ENCODE measurements around the gene SELENOV. TPM values are rescaled to one million over a fixed set of nuclear protein-coding genes. Genes with fewer than 3 reads are reported as not detected.
A peak's percentile ranks its signal among the peaks of the same experiment; 100 is the strongest.

SELENOV gene
- total RNA-seq, 1 experiment from 2014 or later, result not detected

DNA sequence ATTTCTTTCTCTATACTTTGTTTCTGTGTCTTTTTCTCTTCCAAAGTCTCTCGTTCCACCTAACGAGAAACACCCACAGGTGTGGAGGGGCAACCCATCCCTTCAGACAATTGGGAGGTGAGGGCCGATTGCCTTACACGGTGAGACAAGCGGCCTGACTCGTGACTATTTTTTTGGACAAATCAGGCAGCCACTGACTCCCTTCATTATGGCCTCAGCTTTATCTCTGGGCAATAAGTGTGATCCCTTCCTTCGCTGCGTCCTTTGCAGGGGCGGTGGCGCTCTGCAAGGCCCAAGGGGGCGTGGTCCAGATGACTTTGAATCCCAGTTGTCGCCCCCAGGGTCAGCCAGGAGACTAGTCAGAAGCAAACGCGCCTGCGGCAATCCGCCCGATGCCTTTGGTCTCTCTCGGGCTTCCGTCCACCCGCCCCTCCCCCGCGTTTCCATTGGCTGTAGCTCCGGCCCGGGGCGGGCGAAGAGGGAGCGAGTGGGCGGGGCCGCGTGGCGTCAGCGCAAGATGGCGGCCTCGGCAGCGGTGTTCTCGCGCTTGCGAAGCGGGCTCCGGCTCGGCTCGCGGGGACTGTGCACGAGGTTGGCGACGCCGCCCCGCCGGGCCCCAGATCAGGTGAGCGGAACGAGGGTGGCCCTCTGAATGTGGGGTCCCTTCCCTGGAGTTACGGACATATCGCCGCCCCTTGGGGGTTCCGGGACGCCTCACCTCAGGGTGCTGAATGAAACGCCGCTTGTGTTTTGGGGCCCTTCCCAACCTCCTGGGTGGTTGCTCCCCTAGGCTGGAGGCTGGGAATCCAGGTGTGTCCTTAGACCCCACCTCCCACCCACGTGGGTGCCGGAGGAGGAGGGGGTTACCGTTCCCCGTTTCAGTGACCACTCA lies 34.4 kb upstream of the SELENOV start, which contains the start of gene TIMM50:
Gene TIMM50 (plus strand): TSS at position 502 of the 892 bp plus-strand sequence. CDS start 16 bp downstream, at position 518.
- Histone ChIP-seq H3K4me2 (ENCODE audit: low read length) (peak within 1 kb of the TSS; percentile 99), H3K27ac (ENCODE audit: low read depth, low read length) (peak within 1 kb of the TSS; percentile 87), H2AFZ (ENCODE audit: low read depth, low read length, poor library complexity, severe bottlenecking) (peak within 1 kb of the TSS; percentile 32), H3K27me3 (ENCODE audit: insufficient read depth, low read length) (no peaks in the 10 kb centered on the region), H4K20me1 (ENCODE audit: insufficient read depth) (no peaks in the 10 kb centered on the region), H3K79me2 (ENCODE audit: insufficient read depth, low read length) (peaks cover 47% of the 10 kb centered on the region), H3K4me1 (ENCODE audit: control insufficient read depth in 1 of 2, insufficient read depth in 2 of 2, low read length in 2 of 2) (peaks cover 6 to 16% of the 10 kb centered on the region in 2 experiments), H3K4me3 (replicated peaks in 1 of 2; ENCODE audit: low read depth in 1 of 2, low read length in 2 of 2) (peak within 1 kb of the TSS; percentile 99 to 100), H3K9me2 (ENCODE audit: insufficient read depth) (no peaks in the 10 kb centered on the region), H3K9ac (ENCODE audit: low read length) (peak within 1 kb of the TSS; percentile 100), H3K9me3 (ENCODE audit: control insufficient read depth in 1 of 2, insufficient read depth in 1 of 2, low read depth in 1 of 2, low read length in 2 of 2) (no peaks in the 10 kb centered on the region), H3K36me3 (ENCODE audit: control insufficient read depth in 1 of 2, insufficient read depth in 2 of 2, low read length in 2 of 2) (peaks cover 20 to 31% of the 10 kb centered on the region in 2 experiments; a peak in 3 of 4 replicates)
- RAD21 ChIA-PET (ENCODE audit: low non-redundant PET in 1 of 2, low total read pairs in 2 of 2, uncharacterized antibody in 2 of 2, unreplicated experiment in 2 of 2), result interaction anchor here in 1 of 2 experiments (0.6 kb wide), 1 partner anchor 40 kb away, joined by 4 read pairs; no protein-coding TSS in a partner anchor
- ATAC-seq (peak; percentile 91), DNase-seq (ENCODE audit: low read depth, low spot score) (peak; percentile 90)
- POLR2A ChIA-PET, result interaction anchor here (0.7 to 1.0 kb wide), 2 partner anchors 35 to 45 kb away, joined by 3 to 7 read pairs; partner anchors contain the start of genes RPS16 and SUPT5H
- CTCF ChIA-PET, result no interaction called here
- intact Hi-C loops (cut with micrococcal nuclease), result no loop called here
- BruUV-seq (replicated peaks), result TSS peak; percentile 67
- no peak for TF ChIP-seq ELF1 (IDR thresholded peaks at IDR 0.05; ENCODE audit: borderline replicate concordance, low read depth)
- no peak for TF ChIP-seq ZNF274 (IDR thresholded peaks at IDR 0.05; ENCODE audit: low read depth, low read length)
- no peak for TF ChIP-seq SRF (IDR thresholded peaks at IDR 0.05; ENCODE audit: low read depth)
- TF ChIP-seq YY1 (IDR thresholded peaks at IDR 0.05; ENCODE audit: extremely low read depth, insufficient replicate concordance, low read depth, low read length), result peak; percentile 95
- TF ChIP-seq EZH2 (IDR thresholded peaks at IDR 0.05), result no peak
- TF ChIP-seq EGR1 (IDR thresholded peaks at IDR 0.05; ENCODE audit: low read depth), result peak; percentile 90
- no peak for TF ChIP-seq JUND (IDR thresholded peaks at IDR 0.05)
- TF ChIP-seq MAX (IDR thresholded peaks at IDR 0.05), result peak; percentile 88
- peak; percentile 84 for TF ChIP-seq TCF7L2 (IDR thresholded peaks at IDR 0.05; ENCODE audit: borderline replicate concordance, extremely low read depth, insufficient read depth, insufficient read length)
- 0 out of 2 replicates have a peak, but pooled peaks have one; percentile 24 for TF ChIP-seq ZFX (IDR thresholded peaks at IDR 0.05)
- TF ChIP-seq FOSL1 (IDR thresholded peaks at IDR 0.05; ENCODE audit: low read depth), result no peak
- TF ChIP-seq, protein P1, sequence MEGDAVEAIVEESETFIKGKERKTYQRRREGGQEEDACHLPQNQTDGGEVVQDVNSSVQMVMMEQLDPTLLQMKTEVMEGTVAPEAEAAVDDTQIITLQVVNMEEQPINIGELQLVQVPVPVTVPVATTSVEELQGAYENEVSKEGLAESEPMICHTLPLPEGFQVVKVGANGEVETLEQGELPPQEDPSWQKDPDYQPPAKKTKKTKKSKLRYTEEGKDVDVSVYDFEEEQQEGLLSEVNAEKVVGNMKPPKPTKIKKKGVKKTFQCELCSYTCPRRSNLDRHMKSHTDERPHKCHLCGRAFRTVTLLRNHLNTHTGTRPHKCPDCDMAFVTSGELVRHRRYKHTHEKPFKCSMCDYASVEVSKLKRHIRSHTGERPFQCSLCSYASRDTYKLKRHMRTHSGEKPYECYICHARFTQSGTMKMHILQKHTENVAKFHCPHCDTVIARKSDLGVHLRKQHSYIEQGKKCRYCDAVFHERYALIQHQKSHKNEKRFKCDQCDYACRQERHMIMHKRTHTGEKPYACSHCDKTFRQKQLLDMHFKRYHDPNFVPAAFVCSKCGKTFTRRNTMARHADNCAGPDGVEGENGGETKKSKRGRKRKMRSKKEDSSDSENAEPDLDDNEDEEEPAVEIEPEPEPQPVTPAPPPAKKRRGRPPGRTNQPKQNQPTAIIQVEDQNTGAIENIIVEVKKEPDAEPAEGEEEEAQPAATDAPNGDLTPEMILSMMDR (IDR thresholded peaks at IDR 0.05 in 2 of 3, conservative IDR thresholded peaks at IDR 0.05 in 1 of 3; ENCODE audit: borderline replicate concordance in 1 of 3, insufficient read depth in 1 of 3, low read depth in 2 of 3, low read length in 2 of 3), result no peak
- no peak for TF ChIP-seq EZH2phosphoT487 (IDR thresholded peaks at IDR 0.05; ENCODE audit: borderline replicate concordance)
- no peak for TF ChIP-seq CBX3 (IDR thresholded peaks at IDR 0.05; ENCODE audit: low read depth)
- peak; percentile 35 for TF ChIP-seq POLR2A (IDR thresholded peaks at IDR 0.05; ENCODE audit: borderline replicate concordance, extremely low read depth, insufficient read depth, insufficient read length)
- TF ChIP-seq SP1 (IDR thresholded peaks at IDR 0.05; ENCODE audit: low read depth), result peak; percentile 97
- TF ChIP-seq SIN3A (IDR thresholded peaks at IDR 0.05; ENCODE audit: low read depth), result peak; percentile 51; the same call in 1 of the 2 replicates
- no peak for TF ChIP-seq ATF3 (IDR thresholded peaks at IDR 0.05)
- TF ChIP-seq CEBPB (IDR thresholded peaks at IDR 0.05; ENCODE audit: low read depth), result no peak
- TF ChIP-seq POLR2AphosphoS5 (IDR thresholded peaks at IDR 0.05; ENCODE audit: low read depth, low read length), result peak; percentile 76
- TF ChIP-seq, protein P2, sequence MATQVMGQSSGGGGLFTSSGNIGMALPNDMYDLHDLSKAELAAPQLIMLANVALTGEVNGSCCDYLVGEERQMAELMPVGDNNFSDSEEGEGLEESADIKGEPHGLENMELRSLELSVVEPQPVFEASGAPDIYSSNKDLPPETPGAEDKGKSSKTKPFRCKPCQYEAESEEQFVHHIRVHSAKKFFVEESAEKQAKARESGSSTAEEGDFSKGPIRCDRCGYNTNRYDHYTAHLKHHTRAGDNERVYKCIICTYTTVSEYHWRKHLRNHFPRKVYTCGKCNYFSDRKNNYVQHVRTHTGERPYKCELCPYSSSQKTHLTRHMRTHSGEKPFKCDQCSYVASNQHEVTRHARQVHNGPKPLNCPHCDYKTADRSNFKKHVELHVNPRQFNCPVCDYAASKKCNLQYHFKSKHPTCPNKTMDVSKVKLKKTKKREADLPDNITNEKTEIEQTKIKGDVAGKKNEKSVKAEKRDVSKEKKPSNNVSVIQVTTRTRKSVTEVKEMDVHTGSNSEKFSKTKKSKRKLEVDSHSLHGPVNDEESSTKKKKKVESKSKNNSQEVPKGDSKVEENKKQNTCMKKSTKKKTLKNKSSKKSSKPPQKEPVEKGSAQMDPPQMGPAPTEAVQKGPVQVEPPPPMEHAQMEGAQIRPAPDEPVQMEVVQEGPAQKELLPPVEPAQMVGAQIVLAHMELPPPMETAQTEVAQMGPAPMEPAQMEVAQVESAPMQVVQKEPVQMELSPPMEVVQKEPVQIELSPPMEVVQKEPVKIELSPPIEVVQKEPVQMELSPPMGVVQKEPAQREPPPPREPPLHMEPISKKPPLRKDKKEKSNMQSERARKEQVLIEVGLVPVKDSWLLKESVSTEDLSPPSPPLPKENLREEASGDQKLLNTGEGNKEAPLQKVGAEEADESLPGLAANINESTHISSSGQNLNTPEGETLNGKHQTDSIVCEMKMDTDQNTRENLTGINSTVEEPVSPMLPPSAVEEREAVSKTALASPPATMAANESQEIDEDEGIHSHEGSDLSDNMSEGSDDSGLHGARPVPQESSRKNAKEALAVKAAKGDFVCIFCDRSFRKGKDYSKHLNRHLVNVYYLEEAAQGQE (IDR thresholded peaks at IDR 0.05; ENCODE audit: low read depth), result no peak
- no peak for TF ChIP-seq RAD21 (IDR thresholded peaks at IDR 0.05; ENCODE audit: low read depth)

Data from HCT116 (cell line).